SK-N-SH treated with all-trans-retinoic acid at 6 μM for 48 hours (cell line): ENCODE measurements around the gene NAA10.

Experiments
- ATAC-seq: fragments of 200-7000 bp; cut with Tn5 transposase; 3 replicates; pipeline ENCODE4 v1.9.1; 2020; ENCODE audit warnings: mild to moderate bottlenecking, moderate library complexity
- ARNTL ChIP-seq: fragments of 450-650 bp; formaldehyde crosslinking; IDR thresholded peaks from 2 replicates; pipeline ENCODE4 v1.5.0; 2020; ENCODE audit warnings: low read depth, mild to moderate bottlenecking, moderate library complexity, borderline replicate concordance
- BACH2 ChIP-seq: fragments of 250-450 bp; sonication (Bioruptor Pico); IDR thresholded peaks from 2 replicates; pipeline ENCODE4 v1.9.0; 2021; ENCODE audit warnings: mild to moderate bottlenecking, borderline replicate concordance
- CREB5 ChIP-seq: fragments of 250-450 bp; sonication (Bioruptor Pico); IDR thresholded peaks from 2 replicates; pipeline ENCODE4 v1.5.1; 2020; ENCODE audit warnings: low read depth, mild to moderate bottlenecking, moderate library complexity
- CSDC2 ChIP-seq: fragments of 250-450 bp; sonication (Bioruptor Pico); IDR thresholded peaks from 2 replicates; pipeline ENCODE4 v1.5.0; 2020; ENCODE audit warnings: mild to moderate bottlenecking, moderate library complexity
- CSRNP3 ChIP-seq: fragments of 250-450 bp; sonication (Bioruptor Pico); IDR thresholded peaks from 2 replicates; pipeline ENCODE4 v1.5.1; 2021; ENCODE audit warnings: mild to moderate bottlenecking, moderate library complexity
- ESRRG ChIP-seq: fragments of 250-450 bp; sonication (Bioruptor Pico); IDR thresholded peaks from 2 replicates; pipeline ENCODE4 v1.6.1; 2021; ENCODE audit warnings: mild to moderate bottlenecking
- GLIS3 ChIP-seq: fragments of 250-450 bp; sonication (Bioruptor Pico); IDR thresholded peaks from 2 replicates; pipeline ENCODE4 v1.5.0; 2020; ENCODE audit warnings: mild to moderate bottlenecking, moderate library complexity
- ISL1 ChIP-seq: fragments of 250-450 bp; sonication (Bioruptor Pico); IDR thresholded peaks from 2 replicates; pipeline ENCODE4 v2.1.2; 2022; ENCODE audit warnings: mild to moderate bottlenecking, moderate library complexity
- OSR1 ChIP-seq: fragments of 250-450 bp; sonication (Bioruptor Pico); IDR thresholded peaks from 2 replicates; pipeline ENCODE4 v1.8.0; 2022; ENCODE audit warnings: moderate library complexity, mild to moderate bottlenecking, inconsistent platforms
- PATZ1 ChIP-seq: fragments of 250-450 bp; sonication (Bioruptor Pico); IDR thresholded peaks from 2 replicates; pipeline ENCODE4 v1.8.0; 2020; ENCODE audit warnings: mild to moderate bottlenecking, moderate library complexity, borderline replicate concordance
- POU6F1 ChIP-seq: fragments of 250-450 bp; sonication (Bioruptor Pico); IDR thresholded peaks from 2 replicates; pipeline ENCODE4 v1.8.0; 2021; ENCODE audit warnings: low read depth, mild to moderate bottlenecking, moderate library complexity, borderline replicate concordance
- PPARA ChIP-seq: fragments of 250-450 bp; sonication (Bioruptor Pico); IDR thresholded peaks from 2 replicates; pipeline ENCODE4 v1.5.0; 2020; ENCODE audit warnings: mild to moderate bottlenecking, borderline replicate concordance
- RARB ChIP-seq: fragments of 250-450 bp; sonication (Bioruptor Pico); IDR thresholded peaks from 2 replicates; pipeline ENCODE4 v1.8.0; 2021; ENCODE audit warnings: mild to moderate bottlenecking, moderate library complexity
- SNAI2 ChIP-seq: fragments of 250-450 bp; sonication (Bioruptor Pico); IDR thresholded peaks from 2 replicates; pipeline ENCODE4 v1.5.0; 2020; ENCODE audit warnings: mild to moderate bottlenecking, moderate library complexity
- TOX ChIP-seq: fragments of 250-450 bp; sonication (Bioruptor Pico); IDR thresholded peaks from 2 replicates; pipeline ENCODE4 v1.8.0; 2021; ENCODE audit warnings: mild to moderate bottlenecking, moderate library complexity, borderline replicate concordance
- TSHZ2 ChIP-seq: fragments of 250-450 bp; sonication (Bioruptor Pico); IDR thresholded peaks from 2 replicates; pipeline ENCODE4 v1.5.0; 2020; ENCODE audit warnings: mild to moderate bottlenecking, moderate library complexity
- ZC3H10 ChIP-seq: fragments of 250-450 bp; sonication (Bioruptor Pico); IDR thresholded peaks from 2 replicates; pipeline ENCODE4 v1.5.1; 2021; ENCODE audit warnings: mild to moderate bottlenecking, moderate library complexity
- ZFP3 ChIP-seq: fragments of 250-450 bp; sonication (Bioruptor Pico); IDR thresholded peaks from 2 replicates; pipeline ENCODE4 v1.5.0; 2020; ENCODE audit warnings: mild to moderate bottlenecking, moderate library complexity
- ZFP30 ChIP-seq: fragments of 450-650 bp; formaldehyde crosslinking; IDR thresholded peaks from 2 replicates; pipeline ENCODE4 v1.5.0; 2022; ENCODE audit warnings: mild to moderate bottlenecking, moderate library complexity
- ZNF70 ChIP-seq: fragments of 450-650 bp; formaldehyde crosslinking; IDR thresholded peaks from 2 replicates; pipeline ENCODE4 v1.5.0; 2020; ENCODE audit warnings: mild to moderate bottlenecking, moderate library complexity
- ZNF8 ChIP-seq: fragments of 450-650 bp; formaldehyde crosslinking; IDR thresholded peaks from 2 replicates; pipeline ENCODE4 v1.5.0; 2020; ENCODE audit warnings: mild to moderate bottlenecking, moderate library complexity

NAA10 gene

GRCh38 chrX:153921511-153922446 is 13.1 kb downstream of the NAA10 start:
- peak; percentile 11; the same call in 2 of the 3 replicates for ATAC-seq
- TF ChIP-seq ESRRG (CRISPR knock-in tag) (no peak), PPARA (CRISPR knock-in tag) (no peak), ZNF70 (no peak; the same call in 1 of the 2 replicates), PATZ1 (CRISPR knock-in tag) (no peak), SNAI2 (no peak), BACH2 (CRISPR knock-in tag) (no peak), ISL1 (CRISPR knock-in tag) (no peak), OSR1 (CRISPR knock-in tag) (no peak), TSHZ2 (no peak), ZC3H10 (CRISPR knock-in tag) (no peak), CREB5 (no peak)

- no peak; the same call in 2 of the 3 replicates for ATAC-seq
- no peak for TF ChIP-seq CREB5
- no peak for TF ChIP-seq BACH2 (CRISPR knock-in tag)
- no peak for TF ChIP-seq CSDC2
- TF ChIP-seq ZFP30 (CRISPR knock-in tag) = no peak
- no peak for TF ChIP-seq ZNF8 (CRISPR knock-in tag)
- TF ChIP-seq TSHZ2 = no peak
- TF ChIP-seq RARB = no peak
- TF ChIP-seq PPARA (CRISPR knock-in tag) = no peak
- no peak for TF ChIP-seq POU6F1 (CRISPR knock-in tag)
- no peak for TF ChIP-seq SNAI2
- no peak for TF ChIP-seq ARNTL (CRISPR knock-in tag)
- TF ChIP-seq ZFP3 = no peak
- TF ChIP-seq TOX (CRISPR knock-in tag) = no peak
- TF ChIP-seq CSRNP3 (CRISPR knock-in tag) = no peak
- TF ChIP-seq ESRRG (CRISPR knock-in tag) = no peak
- no peak for TF ChIP-seq GLIS3
- no peak for TF ChIP-seq OSR1 (CRISPR knock-in tag)
- TF ChIP-seq PATZ1 (CRISPR knock-in tag) = no peak
- no peak for TF ChIP-seq ISL1 (CRISPR knock-in tag)
- no peak for TF ChIP-seq ZC3H10 (CRISPR knock-in tag)
- TF ChIP-seq, all 23 proteins: peak for 0
Measured at GRCh38 chrX:153921070-153921469, 13.8 kb downstream of the NAA10 start.
